Loucy (cell line): Measurements from ENCODE around the gene CD72.

Experiments
- H2AFZ ChIP-seq: fragments of 200-600 bp; sonication (generic); 2 replicates; pipeline ENCODE4 v1.6.0; 2016; ENCODE audit warnings: antibody characterized with exemption, mild to moderate bottlenecking, low read length, moderate library complexity
- H3F3A ChIP-seq: fragments of 200-600 bp; 2 replicates; pipeline ENCODE4 v1.6.0; 2016; ENCODE audit warnings: antibody characterized with exemption, low read depth, mild to moderate bottlenecking
- H3K27me3 ChIP-seq: fragments of 200-600 bp; sonication (generic); 2 replicates; pipeline ENCODE4 v1.6.1; 2014; ENCODE audit warnings: low read length, mild to moderate bottlenecking; ENCODE audit not compliant: insufficient read depth, poor library complexity, severe bottlenecking
- H3K36me3 ChIP-seq: fragments of 200-600 bp; sonication (generic); 2 replicates; pipeline ENCODE4 v1.6.1; 2016; ENCODE audit warnings: low read length; ENCODE audit not compliant: insufficient read depth
- H3K4me1 ChIP-seq: fragments of 200-600 bp; sonication (generic); 2 replicates; pipeline ENCODE4 v1.5.1; 2014; ENCODE audit warnings: low read length, mild to moderate bottlenecking; ENCODE audit not compliant: insufficient read depth, poor library complexity, severe bottlenecking
- H3K4me2 ChIP-seq: fragments of 200-600 bp; sonication (generic); 2 replicates; pipeline ENCODE4 v1.6.0; 2014; ENCODE audit warnings: antibody characterized with exemption, low read length, low read depth, mild to moderate bottlenecking; ENCODE audit not compliant: poor library complexity, severe bottlenecking
- H3K4me3 ChIP-seq: fragments of 200-600 bp; sonication (generic); 2 replicates; pipeline ENCODE4 v1.5.1; 2014; ENCODE audit warnings: low read length, mild to moderate bottlenecking, mixed read lengths; ENCODE audit not compliant: poor library complexity, severe bottlenecking
- H3K79me2 ChIP-seq: fragments of 200-600 bp; sonication (generic); 2 replicates; pipeline ENCODE4 v1.6.1; 2014; ENCODE audit warnings: low read length; ENCODE audit not compliant: insufficient read depth
- H3K9ac ChIP-seq: fragments of 200-600 bp; sonication (generic); 2 replicates; pipeline ENCODE4 v1.6.0; 2014; ENCODE audit warnings: mild to moderate bottlenecking, low read depth, low read length, moderate library complexity; ENCODE audit not compliant: poor library complexity, severe bottlenecking
- H3K9me2 ChIP-seq: fragments of 200-600 bp; sonication (generic); replicated peaks from 2 replicates; pipeline ENCODE4 v1.6.1; 2016; ENCODE audit warnings: low read depth, low read length, mixed read lengths
- H3K9me3 ChIP-seq: fragments of 200-600 bp; sonication (generic); 2 replicates; pipeline ENCODE4 v1.6.1; 2014; ENCODE audit warnings: mild to moderate bottlenecking, antibody characterized with exemption, low read length, low read depth; ENCODE audit not compliant: insufficient read depth
- H4K20me1 ChIP-seq: fragments of 200-600 bp; sonication (generic); 2 replicates; pipeline ENCODE4 v1.6.0; 2014; ENCODE audit warnings: antibody characterized with exemption, low read length, mild to moderate bottlenecking; ENCODE audit not compliant: insufficient read depth, poor library complexity, severe bottlenecking
- EZH2phosphoT487 ChIP-seq: fragments of 200-600 bp; IDR thresholded peaks from 2 replicates; pipeline ENCODE4 v1.6.1; 2018; ENCODE audit warnings: antibody characterized with exemption, mild to moderate bottlenecking, moderate library complexity, borderline replicate concordance
- TF ChIP-seq, protein P1 (sequence below): fragments of 200-600 bp; sonication (generic); conservative IDR thresholded peaks from 2 replicates; pipeline ENCODE4 v1.5.1; 2014; ENCODE audit warnings: mild to moderate bottlenecking, antibody characterized with exemption, low read length

The CD72 gene

DNA sequence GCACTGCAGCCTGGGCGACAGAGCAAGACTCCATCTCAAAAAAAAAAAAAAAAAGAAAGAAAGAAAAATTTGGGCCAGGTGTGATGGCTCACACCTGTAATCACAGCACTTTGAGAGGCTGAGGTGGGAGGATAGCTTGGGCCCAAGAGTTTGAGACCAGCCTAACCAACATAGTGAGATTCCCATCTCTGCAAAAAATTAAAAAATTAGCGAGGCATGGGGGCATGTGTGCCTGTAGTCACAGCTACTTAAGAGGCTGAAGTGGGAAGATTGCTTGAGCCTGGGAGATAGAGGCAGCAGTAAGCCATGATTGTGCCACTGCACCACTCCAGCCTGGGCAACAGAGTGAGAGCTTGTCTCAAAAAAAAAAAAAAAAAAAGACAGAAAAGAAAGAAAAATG is 35.4 kb upstream of the CD72 start:
- H3F3A ChIP-seq: 0 out of 2 replicates have a peak, but pooled peaks cover 6% of the 10 kb centered on the region
- no peak overlapping the region for H3K4me2 ChIP-seq
- H3K79me2 ChIP-seq: peaks cover 36% of the 10 kb centered on the region
- H2AFZ ChIP-seq: no peak overlapping the region
- H3K36me3 ChIP-seq: no peaks in the 10 kb centered on the region
- H3K4me1 ChIP-seq: peaks cover 43% of the 10 kb centered on the region
- no peaks in the 10 kb centered on the region for H3K9me3 ChIP-seq
- H4K20me1 ChIP-seq: no peaks in the 10 kb centered on the region
- H3K9me2 ChIP-seq: no peaks in the 10 kb centered on the region
- H3K9ac ChIP-seq: no peak overlapping the region
- no peak for TF ChIP-seq EZH2phosphoT487
- TF ChIP-seq, protein P1, sequence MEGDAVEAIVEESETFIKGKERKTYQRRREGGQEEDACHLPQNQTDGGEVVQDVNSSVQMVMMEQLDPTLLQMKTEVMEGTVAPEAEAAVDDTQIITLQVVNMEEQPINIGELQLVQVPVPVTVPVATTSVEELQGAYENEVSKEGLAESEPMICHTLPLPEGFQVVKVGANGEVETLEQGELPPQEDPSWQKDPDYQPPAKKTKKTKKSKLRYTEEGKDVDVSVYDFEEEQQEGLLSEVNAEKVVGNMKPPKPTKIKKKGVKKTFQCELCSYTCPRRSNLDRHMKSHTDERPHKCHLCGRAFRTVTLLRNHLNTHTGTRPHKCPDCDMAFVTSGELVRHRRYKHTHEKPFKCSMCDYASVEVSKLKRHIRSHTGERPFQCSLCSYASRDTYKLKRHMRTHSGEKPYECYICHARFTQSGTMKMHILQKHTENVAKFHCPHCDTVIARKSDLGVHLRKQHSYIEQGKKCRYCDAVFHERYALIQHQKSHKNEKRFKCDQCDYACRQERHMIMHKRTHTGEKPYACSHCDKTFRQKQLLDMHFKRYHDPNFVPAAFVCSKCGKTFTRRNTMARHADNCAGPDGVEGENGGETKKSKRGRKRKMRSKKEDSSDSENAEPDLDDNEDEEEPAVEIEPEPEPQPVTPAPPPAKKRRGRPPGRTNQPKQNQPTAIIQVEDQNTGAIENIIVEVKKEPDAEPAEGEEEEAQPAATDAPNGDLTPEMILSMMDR: no peak
- no peaks in the 10 kb centered on the region for H3K27me3 ChIP-seq
- no peak overlapping the region for H3K4me3 ChIP-seq

DNA sequence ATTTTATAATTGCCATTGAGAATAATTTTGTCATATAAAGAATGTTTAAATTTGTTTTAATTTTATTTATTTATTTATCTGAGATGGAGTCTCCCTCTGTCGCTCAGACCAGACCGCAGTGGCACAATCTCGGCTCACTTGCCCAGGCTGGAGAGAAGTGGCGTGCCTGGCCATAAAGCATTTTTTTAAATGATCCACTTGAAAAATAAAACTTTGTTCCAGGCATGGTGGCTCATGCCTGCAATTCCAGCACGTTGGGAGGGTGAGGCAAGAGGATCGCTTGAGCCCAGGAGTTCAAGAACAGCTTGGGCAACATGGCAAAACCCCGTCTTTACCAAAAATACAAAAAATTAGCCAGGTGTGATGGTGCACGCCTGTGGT is 34.6 kb upstream of the CD72 start:
- TF ChIP-seq, protein P1: no peak
- no peak for TF ChIP-seq EZH2phosphoT487
- Histone ChIP-seq H3K9me3 (no peaks in the 10 kb centered on the region), H3K27me3 (no peaks in the 10 kb centered on the region), H3K79me2 (peaks cover 44% of the 10 kb centered on the region), H3K36me3 (no peaks in the 10 kb centered on the region), H3K4me3 (no peak overlapping the region), H3K9me2 (no peaks in the 10 kb centered on the region), H3F3A (peaks cover 12% of the 10 kb centered on the region; the same call in 1 of the 2 replicates), H4K20me1 (peaks cover 3% of the 10 kb centered on the region), H2AFZ (no peak overlapping the region), H3K9ac (no peak overlapping the region), H3K4me2 (no peak overlapping the region), H3K4me1 (peaks cover 50% of the 10 kb centered on the region)

DNA sequence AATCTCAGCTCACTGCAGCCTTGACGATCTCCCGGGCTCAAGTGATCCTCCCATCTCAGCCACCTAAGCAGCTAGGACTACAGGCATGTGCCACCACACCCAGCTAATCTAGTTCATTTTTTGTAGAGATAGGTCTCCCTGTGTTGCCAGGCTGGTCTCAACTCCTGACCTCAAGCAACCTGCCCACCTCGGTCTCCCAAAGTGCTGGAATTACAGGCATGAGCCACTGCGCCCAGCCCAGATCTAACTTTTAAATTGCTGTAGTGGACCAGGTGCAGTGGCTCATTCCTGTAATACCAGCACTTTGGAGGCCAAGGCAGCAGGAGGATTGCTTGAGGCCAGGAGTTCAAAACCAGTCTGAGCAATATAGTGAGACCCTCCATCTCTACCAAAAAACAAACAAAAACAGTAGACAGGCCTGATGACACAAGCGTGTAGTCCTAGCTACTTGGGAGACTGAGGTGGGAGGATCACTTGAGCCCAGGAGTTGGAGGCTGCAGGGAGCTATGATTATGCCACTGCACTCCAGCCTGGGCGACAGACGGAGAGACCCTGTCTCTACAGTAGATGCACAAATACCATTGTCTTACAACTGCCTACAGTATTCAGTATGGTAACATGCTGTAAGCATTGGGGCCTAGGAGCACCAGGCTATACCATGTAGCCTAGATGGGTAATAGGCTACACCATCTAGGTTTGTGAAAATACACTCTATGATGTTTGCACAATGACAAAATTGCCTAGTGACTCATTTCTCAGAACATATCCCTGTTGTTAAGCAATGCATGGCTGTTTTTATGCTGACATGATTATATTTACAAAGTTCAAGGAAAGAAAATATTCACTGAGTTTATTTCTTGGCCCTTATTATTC is 34.0 kb upstream of the CD72 start:
- no peaks in the 10 kb centered on the region for H3K27me3 ChIP-seq
- no peaks in the 10 kb centered on the region for H3K9me2 ChIP-seq
- peaks cover 10% of the 10 kb centered on the region; the same call in 1 of the 2 replicates for H3F3A ChIP-seq
- peaks cover 50% of the 10 kb centered on the region for H3K79me2 ChIP-seq
- no peak overlapping the region for H3K9ac ChIP-seq
- no peak overlapping the region for H2AFZ ChIP-seq
- H3K9me3 ChIP-seq: no peaks in the 10 kb centered on the region
- H3K4me1 ChIP-seq: peaks cover 53% of the 10 kb centered on the region
- no peak for TF ChIP-seq EZH2phosphoT487
- TF ChIP-seq, protein P1: no peak
- H3K4me3 ChIP-seq: no peak overlapping the region
- H3K4me2 ChIP-seq: peak overlapping the region; percentile 98
- H3K36me3 ChIP-seq: no peaks in the 10 kb centered on the region
- H4K20me1 ChIP-seq: peaks cover 6% of the 10 kb centered on the region
